ENCODE measurements around the gene GNA15.
A peak's percentile ranks its signal among the peaks of the same experiment; 100 is the strongest.

GNA15 gene

DNA sequence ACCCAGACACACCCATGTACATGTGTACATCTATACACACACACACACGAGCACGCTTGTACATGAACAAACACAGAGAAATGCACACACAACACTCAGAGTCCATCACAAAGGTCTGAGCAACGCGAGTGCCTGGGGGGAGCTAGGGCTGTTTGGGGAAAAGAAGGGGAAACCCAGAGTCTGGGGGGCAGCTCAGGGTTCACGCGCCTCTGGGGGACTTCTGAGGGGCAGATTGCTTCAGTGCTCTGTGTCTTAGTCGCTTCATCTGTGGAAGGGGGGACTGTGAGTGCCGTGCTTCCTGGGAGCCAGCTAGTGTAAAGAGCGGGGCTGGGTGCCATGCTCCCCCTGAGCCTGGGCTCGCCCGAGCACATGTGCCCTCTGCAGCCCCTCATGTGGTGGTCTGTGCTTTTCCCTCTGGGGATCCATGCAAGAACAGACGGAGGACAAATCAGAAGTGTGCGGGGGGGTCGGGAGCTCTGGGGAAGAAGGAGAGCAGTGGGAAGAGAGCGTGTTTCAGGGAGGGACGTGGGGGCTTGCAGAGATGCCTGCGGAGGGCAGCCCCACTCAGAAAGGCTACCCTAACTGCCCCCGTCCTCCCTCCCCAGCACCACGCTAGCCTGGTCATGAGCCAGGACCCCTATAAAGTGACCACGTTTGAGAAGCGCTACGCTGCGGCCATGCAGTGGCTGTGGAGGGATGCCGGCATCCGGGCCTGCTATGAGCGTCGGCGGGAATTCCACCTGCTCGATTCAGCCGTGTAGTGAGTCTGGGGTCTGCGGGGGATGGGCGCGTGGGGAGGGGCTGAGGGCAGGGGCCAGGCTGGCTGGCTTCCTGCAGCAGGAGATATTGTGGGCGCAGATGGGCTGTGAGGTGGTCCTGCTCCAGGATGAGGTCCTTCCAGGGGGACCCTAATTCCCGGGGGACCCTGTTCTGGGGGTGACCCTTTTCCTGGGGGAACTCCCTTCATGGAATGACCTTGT, 14.0 kb downstream of the GNA15 start:
- peak overlapping the region; percentile 44 for H2BK5ac ChIP-seq (ENCODE audit: low read length)
- peaks cover 0 to 4% of the 10 kb centered on the region in 2 donors for H3K4me1 ChIP-seq (ENCODE audit: control insufficient read depth in 2 of 2, insufficient read depth in 1 of 2, low read depth in 1 of 2, low read length in 2 of 2)
- H4K91ac ChIP-seq (ENCODE audit: low read depth, low read length, poor library complexity), result no peak overlapping the region
- H2BK15ac ChIP-seq (ENCODE audit: low read length), result peak overlapping the region; percentile 62
- no peak overlapping the region for H2BK120ac ChIP-seq (ENCODE audit: low read depth, low read length)
- peaks cover 0 to 2% of the 10 kb centered on the region in 2 donors for H3K9me3 ChIP-seq (replicated peaks in 1 of 2; ENCODE audit: control insufficient read depth in 2 of 2, insufficient read depth in 1 of 2, low read depth in 1 of 2, low read length in 2 of 2)
- H3K14ac ChIP-seq (ENCODE audit: low read length), result peak overlapping the region; percentile 85
- H3K4me3 ChIP-seq (ENCODE audit: low read length in 2 of 2), result no peak overlapping the region
- H3K27me3 ChIP-seq (ENCODE audit: control insufficient read depth in 3 of 3, insufficient read depth in 3 of 3, low read depth in 1 of 3, low read length in 3 of 3), result no peaks in the 10 kb centered on the region
- no peak overlapping the region for H3K4ac ChIP-seq (ENCODE audit: low read length)
- peak overlapping the region; percentile 94 for H3K18ac ChIP-seq (ENCODE audit: low read length)
- H2AK5ac ChIP-seq (ENCODE audit: low read depth, low read length), result peak overlapping the region; percentile 48
- peak overlapping the region; percentile 75 for H3K9ac ChIP-seq (ENCODE audit: low read depth, low read length, poor library complexity)
- no peak for DNase-seq (ENCODE audit: low spot score)
- WGBS, 2 donors (ENCODE audit: extremely low coverage in 2 of 2, insufficient read length in 2 of 2, insufficient replicate concordance in 1 of 2), result no CpG with 5 or more reads among the region's 35 CpGs
- H3K4me2 ChIP-seq (ENCODE audit: insufficient read depth, low read length, poor library complexity, severe bottlenecking), result no peak overlapping the region
- H3K36me3 ChIP-seq (replicated peaks in 1 of 2; ENCODE audit: control insufficient read depth in 2 of 2, insufficient read depth in 2 of 2, low read length in 2 of 2), result no peaks in the 10 kb centered on the region
- no peak overlapping the region for H3K23ac ChIP-seq (ENCODE audit: low read depth, low read length, poor library complexity)
- H4K8ac ChIP-seq (ENCODE audit: low read depth, low read length), result peak overlapping the region; percentile 77
- peaks cover 4% of the 10 kb centered on the region for H3K79me1 ChIP-seq (ENCODE audit: low read depth, low read length)
- H2AFZ ChIP-seq (ENCODE audit: low read length), result peak overlapping the region; percentile 76
- peak overlapping the region; percentile 17 for H2BK12ac ChIP-seq (ENCODE audit: low read length)
- no peak overlapping the region for H3K27ac ChIP-seq (replicated peaks; ENCODE audit: low read length)

DNA sequence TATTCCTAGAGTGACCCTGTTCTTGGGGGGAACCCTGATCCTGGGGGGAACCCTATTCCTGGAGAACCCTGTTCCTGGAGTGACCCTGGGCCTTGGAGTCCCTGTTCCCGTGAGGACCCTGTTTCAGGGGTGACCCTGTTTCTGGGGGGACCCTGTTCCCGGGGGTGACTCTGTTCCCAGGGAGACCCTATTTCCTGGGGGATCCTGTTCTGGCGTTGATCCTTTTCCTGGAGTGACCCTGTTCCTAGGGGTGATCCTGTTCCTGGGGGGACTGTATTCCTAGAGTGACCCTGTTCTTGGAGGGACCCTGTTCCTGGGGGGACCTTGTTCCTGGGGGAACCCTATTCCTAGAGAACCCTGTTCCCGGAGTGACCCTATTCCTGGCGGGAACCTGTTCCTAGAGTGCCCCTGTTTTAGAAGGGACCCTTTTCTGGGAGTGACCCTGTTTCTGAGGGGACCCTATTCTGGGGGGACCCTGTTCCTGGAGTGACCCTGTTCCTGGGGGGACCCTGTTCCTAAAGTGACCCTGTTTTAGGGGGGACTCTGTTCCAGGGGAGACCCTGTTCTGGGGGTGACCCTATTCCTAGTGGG, 15.0 kb downstream of the GNA15 start:
- H3K9me3 ChIP-seq (replicated peaks in 1 of 2; ENCODE audit: control insufficient read depth in 2 of 2, insufficient read depth in 1 of 2, low read depth in 1 of 2, low read length in 2 of 2), result peaks cover 0 to 2% of the 10 kb centered on the region in 2 donors
- WGBS, 2 donors (ENCODE audit: extremely low coverage in 2 of 2, insufficient read length in 2 of 2, insufficient replicate concordance in 1 of 2), result no CpG with 5 or more reads among the region's 5 CpGs
- H3K27me3 ChIP-seq (ENCODE audit: control insufficient read depth in 3 of 3, insufficient read depth in 3 of 3, low read depth in 1 of 3, low read length in 3 of 3), result no peaks in the 10 kb centered on the region
- H3K4me1 ChIP-seq (ENCODE audit: control insufficient read depth in 2 of 2, insufficient read depth in 1 of 2, low read depth in 1 of 2, low read length in 2 of 2), result peaks cover 0 to 4% of the 10 kb centered on the region in 2 donors
- no peak overlapping the region for H3K27ac ChIP-seq (replicated peaks; ENCODE audit: low read length)
- no peak overlapping the region for H3K4me3 ChIP-seq (ENCODE audit: low read length in 2 of 2)
- no peak overlapping the region for H4K91ac ChIP-seq (ENCODE audit: low read depth, low read length, poor library complexity)
- no peak overlapping the region for H2BK12ac ChIP-seq (ENCODE audit: low read length)
- H3K14ac ChIP-seq (ENCODE audit: low read length), result peak overlapping the region; percentile 1
- no peak overlapping the region for H2AK5ac ChIP-seq (ENCODE audit: low read depth, low read length)
- H2BK120ac ChIP-seq (ENCODE audit: low read depth, low read length), result no peak overlapping the region
- no peaks in the 10 kb centered on the region for H3K36me3 ChIP-seq (replicated peaks in 1 of 2; ENCODE audit: control insufficient read depth in 2 of 2, insufficient read depth in 2 of 2, low read length in 2 of 2)
- peaks cover 4% of the 10 kb centered on the region for H3K79me1 ChIP-seq (ENCODE audit: low read depth, low read length)
- H3K4me2 ChIP-seq (ENCODE audit: insufficient read depth, low read length, poor library complexity, severe bottlenecking), result no peak overlapping the region
- no peak overlapping the region for H3K18ac ChIP-seq (ENCODE audit: low read length)
- H2BK15ac ChIP-seq (ENCODE audit: low read length), result peak overlapping the region; percentile 35
- DNase-seq (ENCODE audit: low spot score), result no peak
- H2AFZ ChIP-seq (ENCODE audit: low read length), result no peak overlapping the region
- no peak overlapping the region for H3K4ac ChIP-seq (ENCODE audit: low read length)
- no peak overlapping the region for H3K23ac ChIP-seq (ENCODE audit: low read depth, low read length, poor library complexity)
- peak overlapping the region; percentile 27 for H2BK5ac ChIP-seq (ENCODE audit: low read length)
- no peak overlapping the region for H4K8ac ChIP-seq (ENCODE audit: low read depth, low read length)
- H3K9ac ChIP-seq (ENCODE audit: low read depth, low read length, poor library complexity), result no peak overlapping the region

DNA sequence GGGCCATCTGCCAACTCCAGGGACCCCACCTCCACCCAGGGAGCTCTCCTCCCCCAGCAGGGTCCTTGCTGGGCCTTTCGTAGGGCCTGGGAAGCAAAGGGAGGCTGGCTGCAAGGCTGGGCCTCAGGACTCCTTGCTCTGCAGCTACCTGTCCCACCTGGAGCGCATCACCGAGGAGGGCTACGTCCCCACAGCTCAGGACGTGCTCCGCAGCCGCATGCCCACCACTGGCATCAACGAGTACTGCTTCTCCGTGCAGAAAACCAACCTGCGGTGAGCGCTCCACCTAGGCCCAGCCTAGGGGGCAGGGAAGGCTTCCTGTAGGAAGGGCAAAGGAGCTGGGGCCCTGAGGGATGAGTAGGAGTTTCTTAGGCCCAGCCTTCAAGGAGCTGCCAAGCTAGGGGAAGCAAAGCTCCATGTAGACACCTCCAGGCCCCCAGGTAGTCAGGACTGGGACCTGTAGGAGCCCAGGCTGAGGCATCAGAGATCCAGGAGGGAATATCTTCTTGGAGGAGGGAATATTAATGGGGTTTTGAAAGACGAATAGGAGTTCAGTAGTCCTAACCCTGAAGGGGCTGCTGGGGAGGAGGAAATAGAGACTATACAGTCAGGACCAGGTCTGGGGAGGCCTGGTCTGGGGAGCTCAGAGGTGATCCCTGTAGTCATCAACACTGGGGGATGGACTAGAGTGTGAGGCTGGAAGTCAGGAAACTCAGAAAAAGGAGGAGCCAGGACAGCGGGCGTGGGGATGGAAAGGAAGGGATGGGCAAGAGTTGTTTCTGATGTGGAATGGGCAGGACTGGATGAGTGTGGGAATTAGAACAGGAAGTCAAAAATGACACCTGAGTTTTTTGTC, 16.0 kb downstream of the GNA15 start:
- Histone ChIP-seq H3K79me1 (ENCODE audit: low read depth, low read length) (peaks cover 4% of the 10 kb centered on the region), H2BK120ac (ENCODE audit: low read depth, low read length) (no peak overlapping the region), H2BK15ac (ENCODE audit: low read length) (no peak overlapping the region), H3K27me3 (ENCODE audit: control insufficient read depth in 3 of 3, insufficient read depth in 3 of 3, low read depth in 1 of 3, low read length in 3 of 3) (no peaks in the 10 kb centered on the region), H3K4ac (ENCODE audit: low read length) (no peak overlapping the region), H3K36me3 (replicated peaks in 1 of 2; ENCODE audit: control insufficient read depth in 2 of 2, insufficient read depth in 2 of 2, low read length in 2 of 2) (no peaks in the 10 kb centered on the region), H3K9me3 (replicated peaks in 1 of 2; ENCODE audit: control insufficient read depth in 2 of 2, insufficient read depth in 1 of 2, low read depth in 1 of 2, low read length in 2 of 2) (peaks cover 0 to 5% of the 10 kb centered on the region in 2 donors), H3K14ac (ENCODE audit: low read length) (peak overlapping the region; percentile 1), H2BK5ac (ENCODE audit: low read length) (no peak overlapping the region), H2AFZ (ENCODE audit: low read length) (peak overlapping the region; percentile 15), H2AK5ac (ENCODE audit: low read depth, low read length) (no peak overlapping the region), H4K8ac (ENCODE audit: low read depth, low read length) (no peak overlapping the region), H3K4me2 (ENCODE audit: insufficient read depth, low read length, poor library complexity, severe bottlenecking) (no peak overlapping the region), H3K4me3 (ENCODE audit: low read length in 2 of 2) (no peak overlapping the region), H4K91ac (ENCODE audit: low read depth, low read length, poor library complexity) (no peak overlapping the region), H3K9ac (ENCODE audit: low read depth, low read length, poor library complexity) (no peak overlapping the region), H3K18ac (ENCODE audit: low read length) (peak overlapping the region; percentile 39), H2BK12ac (ENCODE audit: low read length) (no peak overlapping the region), H3K23ac (ENCODE audit: low read depth, low read length, poor library complexity) (no peak overlapping the region), H3K27ac (replicated peaks; ENCODE audit: low read length) (no peak overlapping the region), H3K4me1 (ENCODE audit: control insufficient read depth in 2 of 2, insufficient read depth in 1 of 2, low read depth in 1 of 2, low read length in 2 of 2) (peaks cover 0 to 6% of the 10 kb centered on the region in 2 donors)
- DNase-seq (ENCODE audit: low spot score), result no peak
- WGBS, 2 donors (ENCODE audit: extremely low coverage in 2 of 2, insufficient read length in 2 of 2, insufficient replicate concordance in 1 of 2), result no CpG with 5 or more reads among the region's 14 CpGs

Data from neuronal stem cell (in vitro differentiated cells).